Measurements from ENCODE around the gene TDRD9. TPM values are rescaled to one million over a fixed set of nuclear protein-coding genes. Genes with fewer than 3 reads are reported as not detected.

TDRD9 gene
- total RNA-seq, 1 donor from 2014 or later = 0.96 TPM

DNA sequence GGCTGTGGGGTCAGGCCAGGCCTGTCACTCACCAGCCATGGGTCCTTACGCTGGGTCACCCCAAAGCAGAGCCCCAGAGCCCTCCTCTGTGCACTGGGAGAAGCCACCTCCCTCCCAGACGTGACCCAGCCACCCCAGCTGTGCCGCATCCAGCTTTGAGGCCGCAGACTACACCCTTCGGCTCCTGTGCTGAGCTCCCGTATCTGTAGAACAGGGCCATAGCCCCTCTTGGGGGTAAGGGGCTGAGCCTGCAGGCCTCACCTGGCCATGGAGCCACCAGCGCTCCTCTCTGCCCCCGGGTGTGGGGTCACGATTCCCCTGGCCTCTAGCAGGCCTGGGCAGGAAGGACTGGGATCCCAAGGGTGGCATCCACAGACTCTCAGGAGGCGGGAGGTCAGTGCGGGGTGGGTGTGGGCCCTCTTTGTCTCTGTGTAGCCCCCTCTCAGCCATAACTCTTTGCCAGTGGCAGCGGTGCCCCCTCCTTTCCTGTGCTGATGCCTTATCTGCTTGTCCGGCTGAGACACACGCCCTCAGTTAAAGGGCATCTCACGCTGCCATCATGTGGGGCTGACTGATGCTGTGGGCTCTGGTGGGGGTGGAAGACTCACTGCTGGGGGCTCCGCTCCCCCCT, 173.5 kb downstream of the TDRD9 start:
- DNase-seq (ENCODE audit: low spot score) = no peak

Other genes starting within 250 kb of the TDRD9 start
- 5.1 TPM for gene XRCC3, start 213.0 kb upstream of the TDRD9 start, total RNA-seq (ENCODE audit: insufficient read depth, low replicate concordance)
- gene ZFYVE21, start 212.6 kb upstream of the TDRD9 start, total RNA-seq (ENCODE audit: insufficient read depth, low replicate concordance) = 55.6 TPM
- 3.4 TPM for gene PPP1R13B, start 80.9 kb upstream of the TDRD9 start, total RNA-seq (ENCODE audit: insufficient read depth, low replicate concordance)
- not detected for gene RD3L, start 14.1 kb downstream of the TDRD9 start, total RNA-seq (ENCODE audit: insufficient read depth, low replicate concordance)
- gene ASPG, start 157.2 kb downstream of the TDRD9 start, total RNA-seq (ENCODE audit: insufficient read depth, low replicate concordance) = 12.5 TPM
- gene KIF26A, start 210.1 kb downstream of the TDRD9 start, total RNA-seq (ENCODE audit: insufficient read depth, low replicate concordance) = 11.8 TPM